Stimulated activated CD4-positive, alpha-beta T cell treated with anti-CD3 and anti-CD28 coated beads, Interleukin-15, amount 100 ng/mL, for 48 hours (primary cell): ENCODE results near the gene RFX2.
"Not testable (repeated sequence)": the region's sequence is repeated elsewhere in the genome, so short reads cannot be mapped to it uniquely, and the experiment has no call there.

ENCODE experiments used
- DNase-seq, 2 donors: peaks; one replicate each; pipeline ENCODE4 v3.0.0-alpha.2; 2020; ENCODE audit warnings: low read depth in 2 of 2

RFX2 gene

DNA sequence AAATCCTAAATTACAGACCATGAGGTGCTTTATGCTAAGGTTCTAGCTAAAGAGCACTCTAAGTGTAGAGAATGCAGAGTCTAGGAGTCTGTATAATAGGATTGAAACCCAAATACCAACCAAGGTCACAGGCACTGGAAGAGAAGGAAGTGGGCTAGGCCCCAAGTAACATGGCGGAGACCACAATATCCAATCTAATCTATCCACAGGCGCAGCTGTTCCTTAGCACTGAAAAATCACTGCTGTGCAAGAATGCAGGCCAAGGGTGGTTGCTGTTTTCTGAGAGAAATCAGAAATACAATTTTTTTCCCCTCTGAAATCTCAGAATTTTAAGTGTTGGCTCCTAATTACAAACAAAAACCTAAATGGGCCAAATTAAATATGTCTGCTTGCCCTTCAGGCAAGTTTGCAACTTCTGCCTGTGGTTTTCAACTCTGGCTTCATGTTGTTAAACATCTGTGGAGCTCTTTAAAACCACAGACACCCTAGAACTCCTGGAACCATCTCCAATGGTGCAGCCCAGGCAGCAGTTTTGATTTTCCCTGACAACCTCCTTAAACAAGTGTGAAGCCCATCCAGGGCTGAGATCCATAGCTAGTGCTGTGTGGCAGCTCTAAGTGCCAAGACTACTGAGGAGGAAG, 138.5 kb downstream of the RFX2 start:
- DNase-seq = no peak

DNA sequence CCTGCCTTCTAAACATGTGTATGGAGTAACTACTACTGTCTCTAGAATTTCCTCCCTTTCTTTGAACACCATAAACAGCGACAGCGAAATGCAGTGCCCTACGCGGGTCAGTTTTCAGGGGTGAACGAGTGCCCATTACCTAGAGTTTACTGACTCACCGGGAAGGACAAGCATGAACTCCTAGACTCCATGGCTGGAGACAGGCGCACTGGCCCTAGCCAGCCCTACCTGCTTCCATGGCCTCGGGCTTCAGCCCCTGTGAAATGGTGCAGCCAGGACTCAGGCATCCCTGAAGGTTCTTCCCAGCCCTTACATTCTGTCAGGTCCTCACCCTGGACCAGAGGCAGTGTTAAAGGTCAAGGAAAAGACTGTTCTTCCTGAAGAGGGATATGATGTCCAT, 140.8 kb downstream of the RFX2 start:
- DNase-seq = no peak

DNA sequence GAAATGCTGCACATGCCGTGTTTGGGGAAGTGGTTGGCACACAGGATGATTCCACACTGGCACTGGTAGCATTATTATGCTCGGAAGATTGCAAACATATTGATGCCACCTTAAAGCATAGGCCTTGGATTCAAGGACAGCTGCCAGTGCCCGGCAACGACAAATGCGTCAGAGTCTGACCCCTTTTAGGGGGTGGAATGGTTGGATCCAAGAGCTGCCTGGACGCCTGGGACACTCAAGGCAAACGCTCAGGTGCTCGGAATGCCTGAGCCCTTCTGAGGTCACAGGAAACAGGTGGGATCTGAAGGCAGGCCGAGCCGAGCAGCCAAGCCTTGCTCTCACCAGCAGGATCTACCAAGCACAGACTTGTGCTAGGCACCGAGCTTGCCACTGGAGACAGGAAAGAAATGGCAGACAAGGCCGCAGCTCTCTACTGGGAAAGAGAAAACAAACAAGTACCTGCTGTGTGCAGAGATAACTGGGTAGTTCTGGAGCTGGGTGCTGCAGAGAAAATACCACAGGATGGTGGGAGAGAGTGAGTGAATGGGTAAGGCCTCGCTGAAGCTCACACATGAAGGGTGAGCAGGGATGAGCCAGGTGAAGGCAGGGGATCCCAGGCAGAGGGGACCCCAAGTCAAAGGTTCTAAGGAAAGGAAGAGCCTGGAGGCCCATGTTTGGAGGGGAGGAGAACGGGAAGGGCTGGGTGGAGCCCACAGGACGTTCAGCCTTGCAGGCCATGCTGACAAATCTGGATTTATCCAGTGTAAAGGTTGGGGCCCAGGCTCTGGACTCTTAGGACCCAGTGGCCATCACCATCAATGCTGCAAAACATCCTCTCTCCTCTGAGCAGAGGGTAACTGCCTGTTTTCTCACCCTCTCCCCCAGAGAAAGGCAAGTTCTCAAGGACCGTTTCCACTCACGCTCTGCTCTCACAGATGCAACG, 141.6 kb downstream of the RFX2 start:
- no peak for DNase-seq

DNA sequence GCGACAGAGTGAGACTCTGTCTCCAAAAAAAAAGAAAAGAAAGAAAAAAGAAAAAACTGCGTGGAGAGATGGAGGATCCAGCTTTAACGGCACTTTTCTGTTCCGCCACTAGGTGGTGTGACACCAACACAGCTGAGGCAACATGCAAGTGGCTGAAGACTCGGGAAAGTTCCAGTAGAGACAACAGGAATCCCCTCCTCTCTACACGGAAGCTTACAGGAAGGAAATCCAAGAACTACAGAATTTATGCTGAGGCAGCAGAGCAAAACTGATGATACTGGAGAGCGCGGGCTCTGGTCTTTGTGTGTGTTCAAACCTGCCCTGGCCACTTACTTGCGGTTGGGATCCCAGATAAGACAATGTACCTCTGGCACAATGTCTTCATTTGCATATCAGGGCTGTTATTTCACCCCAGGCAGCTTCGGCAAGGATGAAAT, 142.3 kb downstream of the RFX2 start:
- DNase-seq = peak; percentile 30 to 53

DNA sequence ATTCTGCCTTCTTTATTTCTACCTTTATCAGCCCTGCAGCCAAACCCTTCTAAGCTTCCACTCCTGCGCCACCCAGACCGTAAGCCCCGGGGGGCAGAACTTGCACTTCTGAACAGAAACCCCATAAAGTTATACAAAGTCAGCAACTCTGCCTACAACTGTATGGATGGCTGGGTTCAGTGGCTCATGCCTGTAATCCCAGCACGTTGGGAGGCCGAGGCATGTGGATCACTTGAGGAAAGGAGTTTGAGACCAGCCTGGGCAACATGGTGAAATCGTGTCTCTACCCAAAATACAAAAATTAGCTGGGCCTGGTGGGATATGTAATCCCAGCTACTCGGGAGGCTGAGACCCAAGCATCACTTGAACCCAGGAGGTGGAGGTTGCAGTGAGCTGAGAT, 142.7 kb downstream of the RFX2 start:
- no peak for DNase-seq

DNA sequence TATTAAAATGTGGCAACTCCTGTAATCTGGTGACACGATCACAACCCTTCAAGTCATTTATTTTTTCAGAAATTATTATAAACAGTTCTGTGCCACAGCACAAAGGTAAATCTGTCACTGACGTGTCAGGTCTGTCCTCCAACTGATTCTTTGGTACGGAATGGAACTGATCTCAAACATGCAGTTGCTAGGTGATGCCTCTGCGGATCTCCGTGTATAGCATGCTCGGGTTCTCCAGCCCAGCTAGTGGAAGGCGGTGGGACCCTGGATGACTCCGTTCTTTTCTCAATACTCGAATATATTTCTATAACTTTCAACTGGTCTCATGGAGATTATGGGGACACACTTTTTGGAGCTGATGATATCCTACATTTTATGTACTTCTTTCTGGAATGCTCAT, 143.4 kb downstream of the RFX2 start:
- no peak for DNase-seq

DNA sequence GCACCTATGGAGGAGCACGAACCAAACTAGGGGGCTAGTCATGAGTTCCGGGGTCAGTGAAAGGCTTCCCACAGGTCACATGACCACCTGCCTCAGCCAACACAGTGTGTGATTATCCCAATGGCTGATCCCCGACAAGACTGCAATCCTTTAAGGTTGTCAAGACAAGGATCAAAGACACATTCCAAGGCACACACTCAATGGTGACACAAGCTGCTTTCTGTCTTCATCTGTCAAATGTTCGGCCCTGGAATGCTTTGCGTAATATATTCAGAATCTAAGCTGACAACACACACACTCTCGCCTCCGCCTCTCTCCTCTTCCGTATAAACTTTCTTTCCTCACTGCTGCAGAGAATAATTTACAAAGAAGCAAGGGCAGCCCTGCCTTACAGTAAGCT, 144.1 kb downstream of the RFX2 start:
- no peak for DNase-seq

DNA sequence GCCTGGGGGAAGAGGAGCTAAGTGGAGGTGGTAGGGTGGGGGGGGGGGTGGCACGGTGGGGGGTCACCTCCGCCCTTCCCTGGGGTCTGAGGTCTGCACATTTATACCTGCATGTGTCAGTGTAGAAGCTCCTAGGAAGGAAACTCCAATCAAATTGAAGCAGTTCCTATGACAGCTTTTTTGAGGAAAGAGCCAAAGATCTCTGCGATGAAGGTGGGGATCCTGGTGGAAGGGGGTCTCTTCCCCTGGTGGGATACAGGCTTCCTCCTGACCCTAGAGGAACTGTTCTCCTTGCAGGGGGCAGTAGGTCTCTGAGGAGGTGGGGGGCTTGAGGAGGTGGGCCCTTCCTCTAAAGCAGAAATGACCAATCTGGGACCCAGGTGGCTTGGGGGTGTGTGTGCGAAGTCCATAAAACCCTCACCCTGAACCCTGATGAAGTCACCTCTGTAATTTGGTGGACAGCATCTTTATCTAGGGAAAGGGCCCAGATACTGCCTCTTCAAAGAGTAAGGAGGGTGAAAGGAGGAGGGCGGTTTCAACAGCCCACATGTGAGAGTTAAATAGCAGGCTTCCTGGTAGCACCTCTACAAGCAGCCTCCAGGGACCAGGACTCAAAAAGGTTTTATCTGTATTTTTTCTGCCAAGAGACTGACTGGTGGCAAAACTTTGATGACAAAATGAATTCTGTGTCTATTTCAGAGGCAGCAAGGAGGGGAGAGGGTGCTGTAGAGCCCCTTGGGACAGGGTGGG, 145.3 kb downstream of the RFX2 start:
- no peak for DNase-seq

DNA sequence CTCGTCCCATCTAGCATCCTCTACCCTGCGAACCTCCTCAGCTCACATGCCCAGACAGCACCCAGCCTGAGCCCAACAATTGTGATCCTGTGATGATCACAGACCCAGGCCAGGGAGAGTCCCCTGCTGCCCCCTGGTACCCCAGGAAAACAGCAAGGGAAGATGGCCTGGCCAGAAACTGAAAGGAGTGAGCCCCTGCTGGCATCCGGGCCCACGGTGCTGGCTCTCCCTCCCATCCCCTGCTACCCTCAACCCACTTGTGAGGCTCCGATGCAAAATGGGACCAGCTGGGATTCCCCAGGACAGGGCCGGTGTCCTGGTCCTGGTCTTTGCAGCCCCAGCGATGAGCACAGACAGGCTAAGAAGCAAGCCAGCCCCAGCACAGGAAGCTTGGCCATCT, 146.4 kb downstream of the RFX2 start:
- DNase-seq = no peak

DNA sequence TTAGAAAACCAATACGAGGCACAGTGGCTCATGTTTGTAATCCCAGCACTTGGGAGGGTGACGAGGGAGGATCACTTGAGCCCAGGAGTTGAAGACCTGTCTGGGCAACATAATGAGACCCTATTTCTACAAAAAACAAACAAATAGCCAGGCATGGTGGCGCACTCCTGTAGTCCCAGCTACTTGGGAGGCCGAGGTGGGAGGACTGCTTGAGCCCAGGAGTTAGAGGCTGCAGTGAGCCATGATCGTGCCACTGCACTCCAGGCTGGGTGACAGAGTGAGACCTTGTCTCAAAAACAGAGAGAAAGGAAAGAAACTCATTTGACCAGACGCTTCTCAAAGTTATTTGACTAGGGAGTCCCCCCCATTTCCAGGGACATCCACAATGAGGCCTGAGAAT, 147.0 kb downstream of the RFX2 start:
- DNase-seq = not testable (repeated sequence)

DNA sequence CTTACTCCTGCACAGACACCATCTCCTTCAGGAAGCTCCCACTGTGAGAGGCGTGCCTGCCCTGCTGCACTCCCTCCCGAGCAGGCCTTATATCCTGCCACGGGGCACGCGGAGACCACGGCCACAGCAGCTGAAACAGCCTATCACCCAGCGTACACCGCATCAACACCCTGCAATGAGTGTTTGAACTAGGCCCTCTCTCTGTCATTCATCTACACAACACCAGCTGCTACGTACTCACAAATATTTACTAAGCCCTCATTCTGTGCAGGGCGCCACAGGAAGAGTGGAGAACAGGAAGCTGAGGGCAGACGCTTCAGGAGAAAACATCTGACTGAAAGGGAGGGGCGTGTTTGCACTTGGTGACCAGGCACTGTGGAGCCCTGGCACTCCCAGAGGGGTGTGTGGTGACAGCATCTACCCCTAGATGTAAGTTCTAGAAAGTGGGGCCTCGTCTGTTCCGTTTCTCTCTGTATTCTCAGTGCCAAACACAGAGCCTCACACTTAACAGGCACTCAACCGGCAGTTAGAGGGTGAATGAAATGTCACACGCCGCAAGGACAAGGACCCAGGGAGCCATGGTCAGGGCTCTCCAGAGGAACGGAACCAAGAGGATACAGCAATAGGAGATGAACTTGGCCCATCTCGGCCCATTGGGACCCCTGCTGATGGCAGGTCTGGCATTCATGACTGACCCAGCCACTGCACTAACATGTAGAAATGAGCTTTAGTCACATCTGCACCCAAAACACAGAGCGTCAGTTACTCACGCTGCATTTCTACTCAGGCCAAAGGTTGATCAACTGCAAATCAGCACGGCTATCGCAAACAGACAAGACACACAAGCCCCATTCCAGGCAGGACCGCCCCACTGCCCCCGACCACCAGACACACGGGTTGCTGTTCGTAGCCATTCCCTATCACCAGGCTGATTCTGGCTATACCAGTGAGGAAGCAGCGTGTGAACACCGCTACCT, 148.0 kb downstream of the RFX2 start:
- DNase-seq = peak; percentile 43 to 45

DNA sequence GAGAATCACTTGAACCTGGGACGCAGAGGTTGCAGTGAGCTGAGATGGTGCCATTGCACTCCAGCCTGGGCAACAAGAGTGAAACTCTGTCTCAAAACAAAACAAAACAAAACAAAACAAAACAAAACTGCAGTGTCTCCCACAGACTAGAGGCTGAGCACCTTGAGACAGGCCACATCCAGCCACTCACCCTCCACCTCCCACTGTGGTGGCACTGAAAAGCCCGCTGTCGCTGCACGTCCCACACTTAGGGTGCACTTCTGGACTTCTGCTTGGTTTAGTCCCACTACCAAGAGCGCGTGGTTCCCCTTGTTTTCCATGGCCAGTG, 148.7 kb downstream of the RFX2 start:
- not testable (repeated sequence) for DNase-seq

DNA sequence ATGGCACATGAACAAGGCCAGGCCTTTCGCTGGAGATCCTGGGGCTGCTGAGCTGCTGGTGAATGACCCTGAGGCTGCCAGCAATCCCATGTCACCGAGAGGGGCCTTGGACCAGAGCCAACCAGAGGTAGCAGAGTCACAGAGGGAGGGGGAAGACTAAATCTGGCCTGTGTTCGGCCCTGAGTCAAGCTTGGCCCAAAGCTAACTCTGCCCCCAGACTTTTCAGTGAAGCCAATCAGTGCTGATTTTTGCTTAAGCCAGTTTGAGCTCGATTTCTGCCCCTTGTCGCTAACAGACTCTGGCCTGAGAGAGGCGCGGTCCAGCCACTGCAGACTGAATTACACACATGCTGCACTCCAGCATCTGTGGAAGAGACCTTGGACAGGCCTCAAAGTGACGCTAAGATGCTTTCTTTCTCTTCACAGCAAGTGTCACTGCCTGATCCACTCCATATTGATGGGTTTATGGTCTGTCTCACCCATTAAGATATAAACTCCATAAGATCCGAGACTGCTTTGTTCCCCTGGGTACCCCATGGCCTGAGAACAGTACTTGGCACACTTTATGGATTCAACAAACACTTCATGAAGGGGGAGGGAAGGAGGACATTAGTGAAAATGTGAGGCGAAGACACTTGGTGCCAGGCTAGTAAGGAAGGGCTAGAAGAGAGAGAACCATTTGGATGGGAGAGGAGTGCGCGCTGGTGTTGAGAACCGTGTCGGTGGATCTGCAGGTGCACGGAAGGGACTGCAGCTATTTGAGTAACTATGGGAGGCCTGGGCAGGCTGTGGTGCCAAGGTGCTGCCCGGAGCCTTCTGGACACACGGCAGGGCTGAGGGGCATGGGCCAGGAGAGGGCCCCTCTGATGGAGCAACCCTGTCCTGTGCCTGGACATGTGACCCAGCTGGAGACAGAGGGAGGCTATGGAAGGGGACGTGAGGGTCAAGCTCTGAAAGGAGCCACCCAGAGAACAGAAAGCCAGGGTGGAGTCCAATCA, 150.0 kb downstream of the RFX2 start:
- no peak for DNase-seq

DNA sequence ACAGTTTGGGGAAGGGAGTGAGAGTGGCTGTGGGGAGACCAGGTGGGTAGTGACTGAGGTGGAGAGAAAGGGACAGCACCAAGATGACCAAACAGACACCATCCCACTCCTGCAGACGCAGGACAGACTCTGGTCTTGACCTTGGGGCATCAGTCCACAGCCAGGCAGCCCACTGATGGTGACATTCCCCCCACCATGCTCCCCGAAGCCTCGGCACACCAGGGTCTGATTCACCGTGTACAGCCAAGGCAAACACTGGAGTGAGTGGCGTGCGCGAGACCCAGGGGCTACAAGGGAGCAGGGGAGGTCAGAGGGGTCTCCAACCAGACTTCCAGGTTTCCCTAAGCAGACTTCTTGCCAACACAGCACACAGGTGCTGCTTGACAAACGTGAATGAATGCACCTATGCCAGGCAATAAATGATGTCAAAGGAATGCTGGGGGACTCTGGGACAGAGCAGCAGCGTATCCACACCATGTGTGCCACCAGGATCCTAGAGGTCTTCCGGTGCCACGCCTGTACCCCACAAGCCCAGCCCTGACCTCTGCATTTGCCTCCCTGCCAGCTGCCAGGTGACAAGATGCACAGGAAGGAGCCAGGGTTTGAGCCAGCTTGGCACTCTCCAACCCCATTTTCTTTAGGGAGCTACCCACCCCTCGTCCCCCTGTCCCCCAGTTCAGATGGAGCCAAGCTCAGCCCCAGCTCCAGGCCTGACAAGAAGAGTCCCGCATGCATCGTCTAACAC, 150.9 kb downstream of the RFX2 start:
- no peak for DNase-seq

DNA sequence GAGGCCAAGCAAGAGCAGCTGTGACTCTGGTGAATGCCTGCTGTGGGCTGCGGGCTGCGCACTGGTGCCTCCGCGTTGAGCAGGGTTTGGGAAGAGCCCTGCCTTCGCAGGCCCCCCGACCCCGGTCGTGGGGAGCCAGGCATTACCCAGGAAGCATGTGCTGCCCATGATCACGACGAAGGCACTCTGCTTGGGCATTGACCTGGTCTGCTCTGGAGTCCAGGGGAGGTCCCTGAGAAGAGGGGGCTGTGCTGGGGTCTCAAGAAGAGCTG, 151.5 kb downstream of the RFX2 start:
- no peak for DNase-seq

DNA sequence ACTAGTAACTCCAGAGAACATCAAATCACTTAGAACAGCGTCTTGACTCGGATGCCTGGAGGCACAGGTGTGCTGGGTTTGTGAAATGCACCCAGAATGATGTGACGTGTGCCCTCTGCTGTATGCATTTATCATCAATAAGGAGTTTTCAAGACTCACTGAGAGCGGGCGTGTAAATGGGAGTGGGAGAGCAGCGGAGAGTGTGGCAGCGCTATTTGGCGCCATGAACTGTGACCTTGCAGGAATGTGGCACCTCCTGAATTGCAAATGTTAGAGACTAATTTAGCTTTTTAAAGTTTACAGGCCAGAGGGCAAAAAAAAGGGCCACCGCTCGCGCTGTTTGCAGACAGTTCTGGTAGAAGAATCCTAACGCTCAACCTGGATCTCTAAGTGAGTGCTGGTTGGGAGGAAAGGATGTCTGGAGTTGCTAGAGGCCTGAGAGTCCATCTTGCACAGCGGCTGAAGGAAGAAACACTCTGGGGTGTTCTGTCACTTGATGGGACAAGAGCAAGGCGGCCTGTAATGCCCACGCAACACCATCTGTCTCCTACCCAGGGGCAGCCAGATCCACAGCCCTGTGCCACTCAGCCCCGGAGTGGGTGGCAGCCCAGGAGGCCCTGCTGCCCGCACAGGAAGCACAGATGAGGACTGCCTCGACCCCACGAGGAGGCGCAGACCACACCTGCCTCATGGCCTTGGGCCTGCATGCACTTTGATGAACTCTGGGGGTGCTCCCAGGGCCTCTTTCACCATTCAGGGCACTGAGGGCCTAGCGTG, 152.0 kb downstream of the RFX2 start:
- DNase-seq = no peak

DNA sequence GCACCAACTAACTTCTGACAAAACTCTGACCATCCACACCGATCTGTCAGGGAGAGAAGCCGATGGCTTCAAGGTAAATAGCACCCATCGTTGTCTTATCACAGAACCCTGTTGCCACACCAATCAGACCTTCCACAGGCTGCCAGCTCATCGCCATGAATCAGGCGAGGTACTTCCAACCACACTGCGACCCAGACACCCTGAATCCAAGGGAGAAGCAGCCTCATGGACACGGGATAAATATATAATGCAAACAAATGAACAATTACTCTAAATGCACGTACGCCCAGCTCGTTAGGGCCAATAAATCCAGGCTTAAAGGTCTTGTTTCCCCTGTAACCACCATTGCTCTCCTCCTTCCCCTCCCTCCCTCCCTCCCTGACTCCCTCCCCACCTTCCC, 153.1 kb downstream of the RFX2 start:
- DNase-seq = no peak

DNA sequence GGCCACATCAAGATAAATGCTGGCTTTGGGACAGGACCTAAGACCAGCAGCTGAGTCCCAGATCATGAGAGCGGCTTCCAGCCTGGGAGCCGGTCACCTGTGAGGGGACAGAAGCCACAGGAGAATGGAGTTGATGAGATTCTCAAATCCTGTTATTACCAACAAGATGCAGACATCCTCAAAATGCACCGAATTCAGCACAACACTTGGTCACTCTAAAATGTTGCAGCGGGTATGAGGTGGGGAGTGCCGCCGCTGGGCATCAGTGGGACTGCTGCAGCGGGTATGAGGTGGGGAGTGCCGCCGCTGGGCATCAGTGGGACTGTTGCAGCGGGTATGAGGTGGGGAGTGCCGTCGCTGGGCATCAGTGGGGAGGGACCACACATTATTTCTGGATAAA, 153.6 kb downstream of the RFX2 start:
- DNase-seq = no peak

DNA sequence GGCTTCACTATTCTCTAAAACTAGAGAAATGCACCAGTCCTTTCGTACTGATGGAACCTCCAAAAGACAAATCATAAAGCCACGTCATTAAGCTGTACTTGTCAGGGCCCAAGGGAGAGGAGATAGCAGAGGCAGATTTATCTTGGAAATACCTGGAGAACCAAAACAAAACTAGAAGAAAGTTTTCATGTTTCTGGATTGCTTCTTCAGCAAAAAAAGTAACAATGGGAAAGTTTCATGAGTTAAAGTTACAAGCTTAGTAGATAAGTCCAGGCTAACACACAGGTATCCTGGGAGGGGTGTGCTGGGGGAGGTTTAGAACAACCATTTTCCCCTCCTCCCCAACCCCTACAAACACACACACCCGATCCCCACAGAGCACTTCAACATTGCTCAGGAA, 154.0 kb downstream of the RFX2 start:
- no peak for DNase-seq
